Endothelial cell of umbilical vein (primary cell): Measurements from ENCODE around the gene SNX30. TPM values are rescaled to one million over a fixed set of nuclear protein-coding genes. Genes with fewer than 3 reads are reported as not detected.

Source experiments
- BruUV-seq: library from RNA; stranded (reverse); fragments of 400-500 nt; replicated peaks from 2 replicates; lab custom pipeline; 2021; lab: Mats Ljungman, UMichigan
- CTCF ChIA-PET: fragments of 300-600, 350-600 bp; sonication (Branson Sonifier 250); formaldehyde crosslinking; loops from one replicate; lab custom pipeline; 2021; ENCODE audit warnings: antibody characterized with exemption, inconsistent platforms; lab: Charles Lee
- POLR2A ChIA-PET: fragments of 300-600, 350-600 bp; sonication (Branson Sonifier 250); formaldehyde crosslinking; loops from one replicate; lab custom pipeline; 2021; ENCODE audit warnings: antibody characterized with exemption, inconsistent platforms; lab: Charles Lee
- DNase-seq: peaks from one replicate; pipeline ENCODE4 v3.0.0-alpha.2; 2011; ENCODE audit warnings: low read depth, low spot score
- FAIRE-seq: peaks from 2 replicates; lab custom pipeline; 2011; peaks lifted over from hg19 to GRCh38; lab: Jason Lieb, UNC
- H2AFZ ChIP-seq: 2 replicates; pipeline ENCODE4 v1.6.0; 2012; ENCODE audit warnings: low read depth, low read length, control low read depth, inconsistent platforms
- H3K27ac ChIP-seq: 2 replicates; pipeline ENCODE4 v1.5.1; 2011; ENCODE audit warnings: low read depth, mild to moderate bottlenecking, control low read depth, low read length, moderate library complexity; ENCODE audit not compliant: insufficient read depth
- H3K27me3 ChIP-seq, 2 experiments: 2 replicates each; pipeline versions ENCODE4 v1.6.0 to v1.6.1; 2011; ENCODE audit warnings: low read length in 2 of 2, mixed read lengths in 1 of 2; ENCODE audit not compliant: control insufficient read depth in 2 of 2, insufficient read depth in 2 of 2
- H3K36me3 ChIP-seq, 2 experiments: 2 replicates in 1 of 2; 3 replicates in 1 of 2; pipeline ENCODE4 v1.5.1; 2011; ENCODE audit warnings: low read length in 2 of 2, mild to moderate bottlenecking in 1 of 2, moderate library complexity in 1 of 2; ENCODE audit not compliant: control insufficient read depth in 2 of 2, insufficient read depth in 2 of 2; ENCODE audit errors: extremely low read depth in 1 of 2
- H3K4me1 ChIP-seq: 3 replicates; pipeline ENCODE4 v1.5.1; 2011; ENCODE audit warnings: mild to moderate bottlenecking, low read length; ENCODE audit not compliant: control insufficient read depth, insufficient read depth; ENCODE audit errors: extremely low read depth
- H3K4me2 ChIP-seq: 2 replicates; pipeline ENCODE4 v1.6.1; 2011; ENCODE audit warnings: low read length, control low read depth, mixed read lengths; ENCODE audit not compliant: insufficient read depth
- H3K4me3 ChIP-seq, 3 experiments: fragments of 200-600 bp in 1 of 3; sonication (generic), shearing (Covaris generic) in 1 of 3; replicated peaks in 1 of 3; 2 replicates each; pipeline ENCODE4 v1.5.1; 2011 to 2016; ENCODE audit warnings: control low read depth in 3 of 3, low read length in 3 of 3, mild to moderate bottlenecking in 2 of 3, inconsistent platforms in 1 of 3, low read depth in 1 of 3, moderate library complexity in 1 of 3; ENCODE audit not compliant: insufficient read depth in 1 of 3
- H3K79me2 ChIP-seq: 2 replicates; pipeline ENCODE4 v1.6.0; 2012; ENCODE audit warnings: low read length, inconsistent platforms; ENCODE audit not compliant: control insufficient read depth, insufficient read depth
- H3K9ac ChIP-seq: replicated peaks from 2 replicates; pipeline ENCODE3; 2011; ENCODE audit warnings: low read length, control low read depth; ENCODE audit not compliant: insufficient read depth; ENCODE audit errors: extremely low read depth
- H3K9me1 ChIP-seq: replicated peaks from 3 replicates; pipeline ENCODE4 v1.6.0; 2011; ENCODE audit warnings: mild to moderate bottlenecking, low read length; ENCODE audit not compliant: control insufficient read depth, insufficient read depth; ENCODE audit errors: extremely low read depth
- H3K9me3 ChIP-seq: replicated peaks from 2 replicates; pipeline ENCODE4 v1.5.1; 2012; ENCODE audit warnings: low read length, inconsistent platforms; ENCODE audit not compliant: control insufficient read depth, insufficient read depth
- H4K20me1 ChIP-seq: replicated peaks from 2 replicates; pipeline ENCODE3; 2011; ENCODE audit warnings: mild to moderate bottlenecking, low read length; ENCODE audit not compliant: control insufficient read depth, insufficient read depth; ENCODE audit errors: extremely low read depth
- GATA2 ChIP-seq: IDR thresholded peaks from 2 replicates; pipeline ENCODE4 v1.7.0; 2011; ENCODE audit warnings: low read depth, mild to moderate bottlenecking, moderate library complexity, mixed read lengths, low read length; ENCODE audit not compliant: insufficient read length, insufficient read depth
- POLR2A ChIP-seq: IDR thresholded peaks from 2 replicates; pipeline ENCODE4 v1.6.1; 2012; ENCODE audit warnings: low read depth, mild to moderate bottlenecking, control low read depth, low read length
- dilution Hi-C: fragments of 300-500 bp; cut with MboI; formaldehyde crosslinking; loops from one replicate; pipeline ENCODE4 v1.15.0; 2019; ENCODE audit warnings: low sequenced_read_pairs; ENCODE audit not compliant: extremely low pct_ligation_motif_present
- intact Hi-C: fragments of 100-400 bp; cut with micrococcal nuclease; formaldehyde crosslinking; loops from one replicate; pipeline ENCODE4 v1.10.0; 2022
- polyA plus RNA-seq, 4 experiments: library from polyadenylated mRNA; depleted of rRNA in 3 of 4; stranded (reverse) in 3 of 4; unstranded in 1 of 4; fragments of >200 nt; gene quantifications; 2 replicates each; pipeline versions ENCODE4 v1.2.1 to v1.2.3, GENCODE V29; 2011 to 2012; ENCODE audit warnings: missing spikeins in 1 of 4
- total RNA-seq: library from RNA; stranded (reverse); gene quantifications from 2 replicates; pipeline ENCODE4 v1.2.3, GENCODE V29; 2021
- TF ChIP-seq, protein P1 (sequence below), 2 donors: IDR thresholded peaks; 1 replicate in 1 of 2; 2 replicates in 1 of 2; pipeline ENCODE4 v1.5.1; 2011; ENCODE audit warnings: low read length in 2 of 2, mild to moderate bottlenecking in 2 of 2, moderate library complexity in 2 of 2, control low read depth in 1 of 2, inconsistent platforms in 1 of 2, low read depth in 1 of 2; ENCODE audit not compliant: insufficient read depth in 1 of 2; ENCODE audit errors: extremely low read depth in 1 of 2

The SNX30 gene
- total and polyA plus RNA-seq, 2 donors (not counting 3 experiments of a cell fraction or from before 2014, with no cell fraction given), result 2.8 to 6.3 TPM

DNA sequence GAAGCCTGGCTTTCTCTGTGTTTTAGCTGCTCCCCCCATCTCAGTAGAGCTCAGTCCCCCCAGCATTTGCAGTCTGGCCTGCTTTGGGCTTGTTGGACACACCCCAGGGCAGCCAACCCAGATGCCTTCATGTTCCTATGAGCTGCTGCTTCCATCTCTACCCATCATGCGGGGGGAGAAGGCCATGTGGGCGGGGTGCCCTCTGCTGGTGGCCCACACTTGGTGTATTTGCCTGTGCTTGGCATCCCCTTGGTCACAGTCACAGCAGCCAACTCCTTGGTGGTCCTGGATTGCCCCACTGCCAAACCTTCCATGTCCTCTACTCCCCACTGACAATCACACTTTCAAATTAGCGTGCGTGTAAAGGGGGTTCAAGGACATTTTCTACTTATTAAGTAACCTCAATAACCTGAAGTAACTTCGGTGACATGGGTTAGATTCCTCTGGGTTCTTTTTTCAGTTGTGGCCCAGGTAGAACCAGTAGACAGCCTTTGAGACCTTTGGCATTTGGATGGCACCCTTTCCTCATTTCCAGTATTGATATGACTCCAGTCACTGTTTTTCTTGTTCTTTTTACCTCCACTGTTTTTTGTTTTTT, 42.8 kb downstream of the SNX30 start:
- no peaks in the 10 kb centered on the region for H3K9me3 ChIP-seq
- H4K20me1 ChIP-seq, result no peaks in the 10 kb centered on the region
- dilution Hi-C loops (no loop called here), intact Hi-C loops (loop anchor here (1.0 to 10.0 kb wide), 4 partner anchors 76 to 706 kb away; partner anchors contain the start of gene INIP)
- no peaks in the 10 kb centered on the region for H3K4me1 ChIP-seq
- H3K4me3 ChIP-seq, result no peak overlapping the region
- DNase-seq (peak; percentile 57), FAIRE-seq (peak; percentile 46)
- no peak for TF ChIP-seq GATA2
- TF ChIP-seq, protein P1, sequence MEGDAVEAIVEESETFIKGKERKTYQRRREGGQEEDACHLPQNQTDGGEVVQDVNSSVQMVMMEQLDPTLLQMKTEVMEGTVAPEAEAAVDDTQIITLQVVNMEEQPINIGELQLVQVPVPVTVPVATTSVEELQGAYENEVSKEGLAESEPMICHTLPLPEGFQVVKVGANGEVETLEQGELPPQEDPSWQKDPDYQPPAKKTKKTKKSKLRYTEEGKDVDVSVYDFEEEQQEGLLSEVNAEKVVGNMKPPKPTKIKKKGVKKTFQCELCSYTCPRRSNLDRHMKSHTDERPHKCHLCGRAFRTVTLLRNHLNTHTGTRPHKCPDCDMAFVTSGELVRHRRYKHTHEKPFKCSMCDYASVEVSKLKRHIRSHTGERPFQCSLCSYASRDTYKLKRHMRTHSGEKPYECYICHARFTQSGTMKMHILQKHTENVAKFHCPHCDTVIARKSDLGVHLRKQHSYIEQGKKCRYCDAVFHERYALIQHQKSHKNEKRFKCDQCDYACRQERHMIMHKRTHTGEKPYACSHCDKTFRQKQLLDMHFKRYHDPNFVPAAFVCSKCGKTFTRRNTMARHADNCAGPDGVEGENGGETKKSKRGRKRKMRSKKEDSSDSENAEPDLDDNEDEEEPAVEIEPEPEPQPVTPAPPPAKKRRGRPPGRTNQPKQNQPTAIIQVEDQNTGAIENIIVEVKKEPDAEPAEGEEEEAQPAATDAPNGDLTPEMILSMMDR (IDR thresholded peaks at IDR 0.05; ENCODE audit: extremely low read depth in 1 of 2, insufficient read depth in 1 of 2, low read depth in 1 of 2, low read length in 2 of 2), result peak; percentile 67 to 80
- no peaks in the 10 kb centered on the region for H3K27me3 ChIP-seq
- H3K9me1 ChIP-seq, result no peaks in the 10 kb centered on the region
- ChIA-PET POLR2A (no interaction called here), CTCF (interaction anchor here (0.6 to 2.4 kb wide), 20 partner anchors 11 to 706 kb away, joined by 3 to 11 read pairs (median 4); partner anchors contain the start of genes HSDL2 and INIP)
- no peak overlapping the region for H3K9ac ChIP-seq
- H3K27ac ChIP-seq, result no peak overlapping the region
- no peaks in the 10 kb centered on the region for H3K36me3 ChIP-seq
- no peak overlapping the region for H2AFZ ChIP-seq
- no TSS peak for BruUV-seq
- H3K4me2 ChIP-seq, result no peak overlapping the region
- no peaks in the 10 kb centered on the region for H3K79me2 ChIP-seq

DNA sequence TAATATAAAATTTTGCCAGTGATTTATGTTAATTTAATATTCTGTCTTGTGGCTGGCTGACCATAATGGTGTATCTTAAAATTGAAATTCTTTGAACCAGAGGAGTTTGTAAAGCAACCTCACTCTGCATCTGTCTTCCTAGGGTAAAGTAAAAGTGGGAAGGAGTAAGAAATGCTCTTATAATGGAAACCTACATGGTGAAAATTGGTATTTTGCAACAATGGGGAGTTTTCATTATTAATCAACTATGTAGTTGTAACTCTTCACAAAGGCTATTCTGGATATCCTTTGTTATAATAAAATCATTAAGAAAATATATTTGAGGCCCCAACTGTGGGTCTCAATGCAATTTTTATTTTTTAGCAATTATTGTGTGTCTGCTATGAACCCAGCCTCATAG, 44.2 kb downstream of the SNX30 start:
- CTCF ChIA-PET, result no interaction called here

More for the DNA sequence above, 44.2 kb downstream of the SNX30 start:
- Histone ChIP-seq H3K27me3 (no peaks in the 10 kb centered on the region), H3K4me3 (no peak overlapping the region), H3K4me1 (no peaks in the 10 kb centered on the region), H3K4me2 (no peak overlapping the region), H2AFZ (no peak overlapping the region), H3K79me2 (no peaks in the 10 kb centered on the region), H4K20me1 (no peaks in the 10 kb centered on the region), H3K9me1 (no peaks in the 10 kb centered on the region), H3K27ac (no peak overlapping the region), H3K9ac (no peak overlapping the region), H3K9me3 (no peaks in the 10 kb centered on the region), H3K36me3 (no peaks in the 10 kb centered on the region)
- FAIRE-seq, result no peak
- intact Hi-C loops, result loop anchor here (5.0 to 10.0 kb wide), 3 partner anchors 77 to 707 kb away; partner anchors contain the start of gene INIP
- no TSS peak for BruUV-seq
- dilution Hi-C loops, result no loop called here
- TF ChIP-seq, protein P1 (IDR thresholded peaks at IDR 0.05; ENCODE audit: extremely low read depth in 1 of 2, insufficient read depth in 1 of 2, low read depth in 1 of 2, low read length in 2 of 2), result no peak
- no peak for TF ChIP-seq POLR2A
- POLR2A ChIA-PET, result no interaction called here
- no peak for DNase-seq
